NCI-H1092 treated with DMSO at 0.1 percent for 48 hours (cell line): ENCODE results near the gene MTURN.
"Not testable (repeated sequence)": the region's sequence is repeated elsewhere in the genome, so short reads cannot be mapped to it uniquely, and the experiment has no call there.

Source experiments
- DNase-seq: peaks from one replicate; lab custom pipeline; 2025; lab: John Stamatoyannopoulos, UW

MTURN gene

DNA sequence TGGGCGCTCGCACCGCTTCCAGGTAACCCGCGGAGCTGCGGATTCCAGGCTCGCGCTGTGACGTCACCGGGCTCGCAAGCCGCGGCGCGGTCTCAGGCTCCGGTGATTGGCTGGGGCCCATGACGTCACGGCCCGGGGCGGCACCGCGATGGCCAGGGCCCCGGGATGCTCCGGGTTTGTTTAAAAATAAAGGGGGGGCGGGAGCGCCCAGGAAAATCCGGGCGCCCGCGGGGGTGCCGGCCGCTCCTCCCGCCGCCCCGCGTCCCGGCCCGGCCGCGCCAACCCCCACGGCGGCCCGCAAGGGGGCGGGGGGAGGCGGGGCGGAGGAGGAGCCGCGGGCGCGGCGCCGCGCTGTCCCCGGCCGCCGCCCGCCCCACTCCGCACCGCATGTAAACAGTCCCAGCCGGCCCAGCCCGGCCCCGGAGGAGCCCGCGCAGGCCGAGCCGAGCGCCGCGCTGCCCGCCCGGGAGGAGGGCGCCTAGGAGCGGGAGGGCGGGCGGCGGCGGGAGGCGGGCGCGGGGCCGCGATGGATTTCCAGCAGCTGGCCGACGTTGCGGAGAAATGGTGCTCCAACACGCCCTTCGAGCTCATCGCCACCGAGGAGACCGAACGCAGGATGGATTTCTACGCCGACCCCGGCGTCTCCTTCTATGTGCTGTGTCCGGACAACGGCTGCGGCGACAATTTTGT is at the start of gene MTURN:
MTURN (plus strand) TSS at position 376 of the 690 bp plus-strand sequence; CDS start at position 527, 151 bp downstream.
- DNase-seq, result peak; percentile 86

- DNase-seq, result no peak
Observed at GRCh38 chr7:30086529-30086928, 48.3 kb upstream of the MTURN start.

DNA sequence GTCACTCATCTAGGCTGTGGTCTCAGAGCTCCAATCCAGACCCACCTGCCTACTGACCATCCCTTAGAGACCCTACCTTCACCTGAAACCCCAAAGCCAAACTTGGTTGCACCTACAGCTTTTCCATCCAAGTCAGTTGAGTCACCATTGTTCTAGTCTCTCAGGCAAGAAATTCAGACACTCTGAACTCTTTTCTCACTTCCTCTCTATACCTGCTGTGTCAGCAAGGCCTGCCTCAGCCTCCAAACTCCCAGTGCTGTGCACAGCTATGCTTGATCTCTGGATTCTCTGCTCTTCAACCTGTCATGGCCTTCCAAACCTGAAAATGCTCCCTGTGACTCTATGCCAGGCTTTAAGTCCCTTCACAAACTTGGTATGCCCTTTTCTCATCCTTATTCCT is 47.4 kb upstream of the MTURN start:
- DNase-seq, result no peak

- DNase-seq, result no peak
Observed at GRCh38 chr7:30088362-30088761, 46.4 kb upstream of the MTURN start.

DNA sequence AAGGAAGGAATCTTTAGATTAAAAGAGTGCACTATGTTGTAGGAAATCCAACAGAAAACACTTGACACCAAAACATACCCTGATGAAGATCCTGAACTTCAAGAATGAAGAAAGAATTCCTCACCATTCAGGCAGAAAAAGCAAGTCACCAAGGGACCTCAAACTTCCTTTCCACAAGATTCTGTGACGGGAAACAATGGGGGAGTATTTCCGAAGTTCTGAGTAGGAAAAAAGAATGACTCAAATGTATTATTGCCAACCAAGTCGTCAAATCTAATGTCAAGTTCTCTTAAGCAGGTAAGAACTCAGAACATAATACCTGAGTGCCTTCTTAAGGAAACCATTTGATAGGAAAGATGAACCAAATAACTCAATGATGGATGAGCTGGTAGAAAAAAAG is 44.7 kb upstream of the MTURN start:
- no peak for DNase-seq

DNA sequence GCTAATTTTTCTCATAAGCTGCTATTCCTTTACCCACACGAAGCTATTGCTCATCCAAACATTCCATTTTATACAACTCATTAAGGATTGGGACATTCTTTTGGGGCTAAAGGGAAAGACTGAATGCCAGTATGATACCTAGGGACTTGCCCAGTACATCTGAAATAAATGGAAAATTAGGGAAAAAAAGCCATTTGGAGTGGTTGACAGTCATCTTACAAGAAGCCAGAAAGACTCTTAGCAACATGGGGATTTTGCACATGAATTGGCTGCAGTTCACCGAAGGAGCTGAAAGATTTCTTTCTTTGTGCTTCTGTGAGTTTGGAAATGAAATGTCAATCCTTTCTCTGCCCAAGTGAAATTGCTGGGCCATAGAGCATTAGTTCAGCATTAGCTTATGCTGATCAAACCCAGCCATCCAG is 43.3 kb upstream of the MTURN start:
- DNase-seq, result no peak

GRCh38 chr7:30091987-30092386 is 42.8 kb upstream of the MTURN start:
- DNase-seq, result no peak

- no peak for DNase-seq
Observed at GRCh38 chr7:30093420-30093952, 41.3 kb upstream of the MTURN start.

DNA sequence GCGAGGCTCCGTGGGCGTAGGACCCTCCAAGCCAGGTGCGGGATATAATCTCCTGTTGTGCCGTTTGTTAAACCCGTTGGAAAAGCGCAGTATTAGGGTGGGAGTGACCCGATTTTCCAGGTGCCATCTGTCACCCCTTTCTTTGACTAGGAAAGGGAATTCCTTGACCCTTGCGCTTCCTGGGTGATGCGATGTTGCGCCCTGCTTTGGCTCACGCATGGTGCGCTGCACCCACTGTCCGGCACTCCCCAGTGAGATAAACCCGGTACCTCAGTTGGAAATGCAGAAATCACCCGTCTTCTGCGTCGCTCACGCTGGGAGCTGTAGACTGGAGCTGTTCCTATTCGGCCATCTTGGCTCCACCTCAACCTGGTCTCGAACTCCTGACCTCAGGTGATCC is 36.2 kb upstream of the MTURN start:
- DNase-seq, result not testable (repeated sequence)

- DNase-seq, result no peak
Observed at GRCh38 chr7:30102281-30102680, 32.5 kb upstream of the MTURN start.

- no peak for DNase-seq
Observed at GRCh38 chr7:30104157-30104556, 30.6 kb upstream of the MTURN start.

DNA sequence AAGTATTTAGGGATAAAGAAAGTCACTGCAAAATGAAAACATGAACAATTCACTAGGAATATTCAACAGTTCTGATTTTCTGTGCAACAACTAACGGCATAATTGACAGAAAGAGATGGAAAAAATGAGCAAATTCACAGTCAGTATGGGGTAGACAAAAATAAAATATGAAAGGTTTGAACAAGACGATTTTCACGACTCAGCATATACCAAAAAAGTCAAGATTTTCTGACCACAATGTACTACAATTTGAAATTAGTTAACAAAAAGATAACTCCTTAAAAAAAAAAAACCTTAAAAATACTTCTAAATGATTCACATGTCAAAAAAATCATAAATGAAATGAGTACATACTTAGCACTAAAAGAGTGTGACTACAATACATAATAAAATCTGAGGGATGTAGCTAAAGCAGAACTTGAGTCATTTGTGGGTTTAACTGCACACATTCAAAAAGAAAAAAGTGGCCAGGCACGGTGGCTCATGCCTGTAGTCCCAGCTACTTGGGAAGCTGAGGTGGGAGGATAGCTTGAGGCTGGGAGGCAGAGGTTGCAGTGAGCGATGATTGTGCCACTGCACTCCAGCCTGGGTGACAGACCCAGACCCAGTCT is 22.6 kb upstream of the MTURN start:
- DNase-seq, result no peak

GRCh38 chr7:30113144-30113543 is 21.6 kb upstream of the MTURN start:
- no peak for DNase-seq

DNA sequence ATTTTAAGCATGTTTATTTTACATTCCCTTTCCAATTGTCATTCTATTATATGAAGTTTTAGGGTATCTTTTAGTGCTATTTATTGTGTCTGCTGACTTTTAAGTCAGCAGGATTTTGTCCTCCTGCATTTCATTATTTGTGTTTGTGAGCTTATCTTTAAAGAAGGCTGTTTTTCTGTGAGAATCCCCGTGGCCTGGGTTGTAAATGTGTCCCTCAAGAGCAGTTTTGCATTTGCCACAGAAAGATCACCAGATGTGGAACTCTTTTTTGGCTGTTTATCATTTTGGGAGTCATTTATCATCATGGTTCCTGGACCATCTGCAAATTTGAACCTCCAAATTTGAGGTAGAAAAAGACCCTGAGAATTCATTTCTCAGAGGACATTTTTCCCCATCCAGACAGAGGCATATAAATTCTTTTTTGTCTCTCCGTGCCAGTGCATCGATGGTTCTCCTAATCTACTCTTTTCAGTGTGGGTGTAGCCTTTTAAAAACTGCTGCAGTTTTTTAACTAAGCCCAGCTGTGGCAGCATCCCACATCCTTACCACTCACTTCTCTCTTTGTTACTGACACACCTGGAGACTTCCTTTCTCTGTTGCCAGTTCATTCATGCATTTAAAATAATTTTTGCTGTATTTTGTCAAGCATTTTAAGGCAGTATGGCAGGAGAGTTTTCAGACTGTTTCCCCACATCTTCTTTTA is 20.1 kb upstream of the MTURN start:
- DNase-seq, result no peak

GRCh38 chr7:30115709-30116297 is 19.0 kb upstream of the MTURN start:
- DNase-seq, result no peak

- DNase-seq, result no peak
Observed at GRCh38 chr7:30116771-30117170, 18.0 kb upstream of the MTURN start.

DNA sequence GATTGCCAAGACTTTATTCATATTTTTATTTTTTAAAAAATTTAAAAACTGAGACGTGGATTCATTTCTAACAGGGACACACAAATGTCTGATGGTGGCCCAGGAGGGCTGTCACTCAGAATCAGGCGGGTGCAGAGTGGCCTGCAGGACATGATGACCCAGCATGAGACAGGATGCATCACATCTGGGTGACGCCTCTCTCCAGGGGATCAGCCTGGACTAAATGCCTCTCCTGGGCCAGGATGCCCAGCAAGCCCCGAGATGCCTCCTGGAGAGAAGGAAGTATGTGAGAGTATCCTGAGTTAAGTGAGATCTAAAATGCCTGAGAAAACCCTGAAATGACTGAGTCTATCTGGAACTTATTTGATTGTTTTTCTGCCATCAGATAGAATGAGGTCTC is 16.9 kb upstream of the MTURN start:
- no peak for DNase-seq

DNA sequence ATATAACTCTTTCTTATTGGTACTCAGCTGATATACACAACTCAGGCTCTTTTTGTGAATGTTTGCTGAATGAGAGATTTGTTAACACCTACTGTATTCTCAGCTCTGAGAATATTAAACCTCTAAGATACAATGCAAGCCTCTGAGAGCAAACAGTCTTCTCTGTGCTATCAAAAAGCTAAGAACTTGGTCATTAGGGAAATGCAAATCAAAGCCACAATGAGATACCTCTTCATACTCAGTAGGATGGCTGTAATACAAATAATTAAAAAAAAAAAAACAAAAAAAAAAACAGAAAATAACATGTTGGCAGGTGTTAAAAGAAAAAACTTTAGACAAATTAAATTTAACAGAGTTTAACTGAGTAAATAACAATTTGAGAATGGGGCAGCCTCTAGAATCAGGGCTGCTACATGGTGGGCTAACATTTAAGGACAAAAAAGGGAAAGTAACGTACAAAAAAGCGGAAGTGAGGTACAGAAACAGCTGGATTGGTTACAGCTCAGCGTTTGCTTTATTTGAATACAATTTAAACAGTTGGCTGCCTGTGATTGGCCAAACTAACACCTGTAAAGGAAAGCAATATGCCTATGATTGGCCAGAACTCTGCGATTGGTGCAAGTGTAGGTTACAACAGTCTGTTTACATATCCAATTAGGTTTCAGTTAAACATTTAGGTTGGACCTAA is 14.8 kb upstream of the MTURN start:
- DNase-seq, result no peak

- no peak for DNase-seq
Observed at GRCh38 chr7:30133736-30134610, 813 bp upstream of the MTURN start.

GRCh38 chr7:30135301-30136116 is 723 bp downstream of the MTURN start:
- peak; percentile 62 for DNase-seq
